H1 (cell line): ENCODE results near the gene ZNF689. TPM values are rescaled to one million over a fixed set of nuclear protein-coding genes. Genes with fewer than 3 reads are reported as not detected.
"Not testable (repeated sequence)": the region's sequence is repeated elsewhere in the genome, so short reads cannot be mapped to it uniquely, and the experiment has no call there.

Source experiments
- CTCF ChIA-PET: fragments of 300-600 bp; sonication (Branson Sonifier 250); formaldehyde crosslinking; loops from one replicate; lab custom pipeline; 2021; ENCODE audit not compliant: partially characterized antibody; lab: Charles Lee
- POLR2A ChIA-PET: fragments of 300-600 bp; sonication (Branson Sonifier 250); formaldehyde crosslinking; loops from one replicate; lab custom pipeline; 2021; ENCODE audit warnings: inconsistent platforms; ENCODE audit not compliant: partially characterized antibody; lab: Charles Lee
- DNase-seq, 2 experiments: peaks; one replicate each; pipeline versions ENCODE4 v3.0.0 to v3.0.0-alpha.2; 2010 to 2022; ENCODE audit warnings: low spot score in 2 of 2, low read depth in 1 of 2, mixed read lengths in 1 of 2
- FAIRE-seq: peaks from 2 replicates; lab custom pipeline; 2011; peaks lifted over from hg19 to GRCh38; lab: Jason Lieb, UNC
- H2AFZ ChIP-seq: 2 replicates; pipeline ENCODE4 v1.8.1; 2012; ENCODE audit warnings: low read length, inconsistent platforms
- H2AK5ac ChIP-seq: 2 replicates; pipeline ENCODE4 v1.6.1; 2013; ENCODE audit warnings: low read depth, low read length
- H2BK120ac ChIP-seq: replicated peaks from 2 replicates; pipeline ENCODE3; 2013; ENCODE audit warnings: low read depth, low read length, inconsistent platforms
- H2BK12ac ChIP-seq: 2 replicates; pipeline ENCODE4 v1.6.1; 2013; ENCODE audit warnings: low read depth, low read length
- H2BK15ac ChIP-seq: 2 replicates; pipeline ENCODE4 v1.6.1; 2013; ENCODE audit warnings: low read length
- H2BK20ac ChIP-seq: 2 replicates; pipeline ENCODE4 v1.6.1; 2013; ENCODE audit warnings: low read length
- H2BK5ac ChIP-seq: 2 replicates; pipeline ENCODE4 v1.6.1; 2013; ENCODE audit warnings: low read depth, low read length
- H3K14ac ChIP-seq: 2 replicates; pipeline ENCODE4 v1.6.1; 2013; ENCODE audit warnings: inconsistent platforms; ENCODE audit not compliant: insufficient read length
- H3K18ac ChIP-seq: 2 replicates; pipeline ENCODE4 v1.6.1; 2013; ENCODE audit warnings: low read length; ENCODE audit errors: extremely low read depth
- H3K23ac ChIP-seq: 2 replicates; pipeline ENCODE4 v1.6.1; 2013; ENCODE audit warnings: inconsistent platforms; ENCODE audit not compliant: insufficient read length
- H3K23me2 ChIP-seq: 2 replicates; pipeline ENCODE4 v1.6.1; 2013; ENCODE audit warnings: low read depth, low read length
- H3K27ac ChIP-seq: 2 replicates; pipeline ENCODE4 v1.6.1; 2011; ENCODE audit warnings: low read depth, low read length, inconsistent platforms
- H3K27me3 ChIP-seq, 4 experiments: replicated peaks in 1 of 4; 1 replicate in 1 of 4; 2 replicates in 3 of 4; pipeline versions ENCODE4 v1.6.1 to v1.8.1; 2011 to 2013; ENCODE audit warnings: low read length in 3 of 4, mild to moderate bottlenecking in 3 of 4, inconsistent platforms in 2 of 4, mixed read lengths in 2 of 4, moderate library complexity in 1 of 4; ENCODE audit not compliant: control insufficient read depth in 3 of 4, insufficient read depth in 3 of 4; ENCODE audit errors: extremely low read depth in 1 of 4
- H3K36me3 ChIP-seq, 4 experiments: 2 replicates each; pipeline versions ENCODE4 v1.6.1 to v1.8.1; 2011 to 2013; ENCODE audit warnings: mild to moderate bottlenecking in 4 of 4, low read length in 3 of 4, moderate library complexity in 2 of 4, control low read depth in 1 of 4, inconsistent platforms in 1 of 4; ENCODE audit not compliant: insufficient read depth in 4 of 4, control insufficient read depth in 2 of 4
- H3K4ac ChIP-seq: replicated peaks from 2 replicates; pipeline ENCODE3; 2013; ENCODE audit warnings: low read length, low read depth, mixed read lengths, inconsistent platforms; ENCODE audit not compliant: insufficient read length
- H3K4me1 ChIP-seq, 4 experiments: replicated peaks in 1 of 4; 1 replicate in 1 of 4; 2 replicates in 3 of 4; pipeline versions ENCODE4 v1.6.1 to v1.8.1; 2011 to 2013; ENCODE audit warnings: low read length in 3 of 4, inconsistent platforms in 2 of 4, mixed read lengths in 1 of 4; ENCODE audit not compliant: insufficient read depth in 4 of 4, control insufficient read depth in 3 of 4
- H3K4me2 ChIP-seq, 2 experiments: 2 replicates each; pipeline versions ENCODE4 v1.6.1 to v1.8.1; 2011 to 2013; ENCODE audit warnings: low read depth in 2 of 2, low read length in 2 of 2, control low read depth in 1 of 2, inconsistent platforms in 1 of 2, mild to moderate bottlenecking in 1 of 2; ENCODE audit not compliant: insufficient read depth in 1 of 2
- H3K4me3 ChIP-seq, 4 experiments: fragments of 200-600, 300-600 bp in 1 of 4; sonication (generic), shearing (Covaris generic), sonication (Bioruptor Twin) in 1 of 4; 2 replicates each; pipeline versions ENCODE4 v1.5.1 to v1.8.1; 2011 to 2016; ENCODE audit warnings: low read length in 4 of 4, low read depth in 3 of 4, control low read depth in 2 of 4, inconsistent platforms in 2 of 4, mild to moderate bottlenecking in 2 of 4, mixed read lengths in 1 of 4, moderate library complexity in 1 of 4; ENCODE audit not compliant: insufficient read depth in 2 of 4; ENCODE audit errors: extremely low read depth in 1 of 4
- H3K56ac ChIP-seq: replicated peaks from 2 replicates; pipeline ENCODE3; 2013; ENCODE audit warnings: low read depth, mild to moderate bottlenecking, mixed read lengths, low read length, inconsistent platforms; ENCODE audit not compliant: insufficient read length
- H3K79me1 ChIP-seq: 2 replicates; pipeline ENCODE4 v1.6.1; 2013; ENCODE audit warnings: low read depth, low read length, control low read depth
- H3K79me2 ChIP-seq, 2 experiments: 2 replicates each; pipeline versions ENCODE4 v1.6.1 to v1.8.1; 2012 to 2013; ENCODE audit warnings: low read length in 2 of 2, mild to moderate bottlenecking in 2 of 2, inconsistent platforms in 1 of 2; ENCODE audit not compliant: insufficient read depth in 2 of 2, control insufficient read depth in 1 of 2
- H3K9ac ChIP-seq, 4 experiments: replicated peaks in 1 of 4; 1 replicate in 1 of 4; 2 replicates in 3 of 4; pipeline versions ENCODE4 v1.6.1 to v1.8.1; 2011 to 2013; ENCODE audit warnings: low read depth in 3 of 4, low read length in 3 of 4, control low read depth in 2 of 4, mild to moderate bottlenecking in 2 of 4, moderate library complexity in 2 of 4, inconsistent platforms in 1 of 4; ENCODE audit errors: extremely low read depth in 1 of 4
- H3K9me3 ChIP-seq, 2 experiments: 2 replicates each; pipeline versions ENCODE4 v1.6.1 to v1.8.1; 2012 to 2013; ENCODE audit warnings: mild to moderate bottlenecking in 2 of 2, moderate library complexity in 2 of 2, control low read depth in 1 of 2, inconsistent platforms in 1 of 2, low read depth in 1 of 2, low read length in 1 of 2, mixed read lengths in 1 of 2; ENCODE audit not compliant: insufficient read depth in 2 of 2
- H4K20me1 ChIP-seq, 2 experiments: replicated peaks in 1 of 2; 2 replicates each; pipeline versions ENCODE3 to v1.8.1; 2011 to 2013; ENCODE audit warnings: inconsistent platforms in 2 of 2, low read length in 2 of 2, mild to moderate bottlenecking in 1 of 2; ENCODE audit not compliant: insufficient read depth in 2 of 2, control insufficient read depth in 1 of 2
- H4K5ac ChIP-seq: 2 replicates; pipeline ENCODE4 v1.6.1; 2013; ENCODE audit warnings: low read length, low read depth, mixed read lengths, inconsistent platforms; ENCODE audit not compliant: insufficient read length
- H4K8ac ChIP-seq: 2 replicates; pipeline ENCODE4 v1.8.0; 2013; ENCODE audit warnings: mild to moderate bottlenecking, moderate library complexity, low read length, inconsistent platforms; ENCODE audit not compliant: insufficient read depth; ENCODE audit errors: extremely low read depth
- H4K91ac ChIP-seq: replicated peaks from 2 replicates; pipeline ENCODE3; 2013; ENCODE audit warnings: low read length, mixed read lengths, inconsistent platforms; ENCODE audit not compliant: insufficient read length
- CREB1 ChIP-seq: IDR thresholded peaks from 2 replicates; pipeline ENCODE4 v1.6.1; 2012; ENCODE audit warnings: inconsistent platforms
- WGBS, 2 experiments: shearing (Covaris generic) in 1 of 2; methylation state at CpG; one replicate each; pipeline versions ENCODE4 v1.1.6 to v1.1.7; 2013 to 2015; ENCODE audit warnings: low lambda C conversion rate in 2 of 2, mixed read lengths in 2 of 2, inconsistent platforms in 1 of 2, low coverage in 1 of 2, missing lambda C conversion rate in 1 of 2; ENCODE audit not compliant: insufficient replicate concordance in 2 of 2, insufficient coverage in 1 of 2, insufficient read length in 1 of 2; ENCODE audit errors: extremely low coverage in 1 of 2, missing lambda C conversion rate in 1 of 2; 5-methylcytosine and 5-hydroxymethylcytosine counted together
- polyA plus RNA-seq, 7 experiments: library from polyadenylated mRNA; depleted of rRNA in 3 of 7; stranded (reverse) in 5 of 7; unstranded in 2 of 7; fragments of >200 nt in 5 of 7; fragments of 200-250 nt in 2 of 7; gene quantifications; 1 replicate in 5 of 7; 2 replicates in 1 of 7; 4 replicates in 1 of 7; pipeline versions ENCODE4 v1.2.1 to v1.2.3, GENCODE V29; 2011 to 2013; ENCODE audit warnings: missing spikeins in 2 of 7, mixed read lengths in 2 of 7
- total RNA-seq: library from RNA; stranded (reverse); fragmentation: NEBNext Ultra II Directional; extraction: Animal tissue kit (Norgen Biotek cat#: 25700); gene quantifications from 2 replicates; pipeline ENCODE4 v1.2.1, GENCODE V29; 2021

Gene ZNF689
- total and polyA plus RNA-seq, 2 of the 8 experiments (the other 6 are each of a cell fraction or from before 2014, with no cell fraction given), result 14.3 to 15.3 TPM

GRCh38 chr16:30592871-30593270 is 17.3 kb downstream of the ZNF689 start (continued):
- TF ChIP-seq CREB1, result no peak

GRCh38 chr16:30590869-30591268 is 19.3 kb downstream of the ZNF689 start:
- not testable (repeated sequence) for DNase-seq, H2BK120ac ChIP-seq, H3K27ac ChIP-seq, H2AFZ ChIP-seq, H2AK5ac ChIP-seq, H4K5ac ChIP-seq, H3K36me3 ChIP-seq, H2BK20ac ChIP-seq, H2BK15ac ChIP-seq, H3K4me1 ChIP-seq, H3K14ac ChIP-seq, H3K9me3 ChIP-seq, H3K18ac ChIP-seq, H3K4ac ChIP-seq, H2BK5ac ChIP-seq, H4K8ac ChIP-seq, H3K56ac ChIP-seq, H3K4me3 ChIP-seq, H3K23ac ChIP-seq, H2BK12ac ChIP-seq, H4K20me1 ChIP-seq, H3K23me2 ChIP-seq, H3K9ac ChIP-seq, H4K91ac ChIP-seq, H3K79me1 ChIP-seq, H3K79me2 ChIP-seq, H3K27me3 ChIP-seq, FAIRE-seq, H3K4me2 ChIP-seq
- POLR2A ChIA-PET, result interaction anchor here (0.6 to 2.2 kb wide), 5 partner anchors 9 to 61 kb away, joined by 3 to 7 read pairs (median 4); partner anchors contain the start of gene ZNF688
- 96% methylated on average over 9 of the region's 9 CpGs; no CpG with 5 or more reads in 1 of the 2 experiments for WGBS, 2 experiments
- CTCF ChIA-PET, result interaction anchor here (1.5 to 2.4 kb wide), 2 partner anchors 10 to 161 kb away, joined by 5 to 6 read pairs; partner anchors contain the start of gene DCTPP1
